ENCODE measurements around the gene P2RX1. TPM values are rescaled to one million over a fixed set of nuclear protein-coding genes. Genes with fewer than 3 reads are reported as not detected.
A peak's percentile ranks its signal among the peaks of the same experiment; 100 is the strongest.

The P2RX1 gene
- total and polyA plus RNA-seq, 8 donors: 1.7 to 12.1 (median 2.3) TPM

DNA sequence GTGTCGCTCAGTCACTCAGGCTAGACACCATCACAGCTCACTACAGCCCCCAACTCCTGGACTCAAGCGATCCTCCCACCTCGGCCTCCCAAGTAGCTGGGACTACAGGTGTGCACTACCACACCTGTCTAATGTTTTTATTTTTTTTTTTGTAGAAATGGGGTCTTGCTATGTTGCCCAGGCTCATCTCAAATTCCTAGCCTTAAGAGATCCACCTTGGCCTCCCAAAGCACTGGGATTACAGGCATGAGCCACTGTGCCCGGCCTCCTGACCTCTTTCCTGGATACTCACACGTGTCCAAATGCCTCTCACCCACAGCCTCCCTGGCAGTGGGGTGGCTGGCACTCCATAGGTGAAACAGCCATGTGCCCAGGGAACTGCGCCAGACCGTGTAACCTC, 40.9 kb downstream of the P2RX1 start:
- intact Hi-C loops (cut with DNase I): no loop called here

GRCh38 chr17:3873862-3874261, 42.4 kb downstream of the P2RX1 start:
- no peak overlapping the region for H3K27ac ChIP-seq
- no peak overlapping the region for H3K4me3 ChIP-seq
- no peaks in the 10 kb centered on the region for H3K9me3 ChIP-seq
- DNase-seq (no peak), ATAC-seq (no peak)
- peaks cover 0 to 72% of the 10 kb centered on the region in 2 donors for H3K36me3 ChIP-seq
- H3K27me3 ChIP-seq: no peaks in the 10 kb centered on the region
- intact Hi-C loops (cut with DNase I): no loop called here
- no peak for TF ChIP-seq CTCF (IDR thresholded peaks at IDR 0.05)
- H3K4me1 ChIP-seq: no peaks in the 10 kb centered on the region

More for the DNA sequence above, 40.9 kb downstream of the P2RX1 start:
- Histone ChIP-seq H3K4me1 (no peaks in the 10 kb centered on the region), H3K27ac (no peak overlapping the region), H3K9me3 (no peaks in the 10 kb centered on the region), H3K4me3 (no peak overlapping the region), H3K27me3 (no peaks in the 10 kb centered on the region), H3K36me3 (peaks cover 0 to 74% of the 10 kb centered on the region in 2 donors)
- DNase-seq: no peak
- no peak for ATAC-seq
- TF ChIP-seq CTCF (IDR thresholded peaks at IDR 0.05): no peak

- no peak for DNase-seq
- no peak for TF ChIP-seq CTCF (IDR thresholded peaks at IDR 0.05)
- peak; percentile 41 for ATAC-seq
- intact Hi-C loops (cut with DNase I): no loop called here
- no peaks in the 10 kb centered on the region for H3K4me1 ChIP-seq
- no peaks in the 10 kb centered on the region for H3K27me3 ChIP-seq
- no peaks in the 10 kb centered on the region for H3K9me3 ChIP-seq
- no peak overlapping the region for H3K27ac ChIP-seq
- H3K36me3 ChIP-seq: peaks cover 0 to 52% of the 10 kb centered on the region in 2 donors
- H3K4me3 ChIP-seq: no peak overlapping the region
Measured at GRCh38 chr17:3870871-3871306, 45.4 kb downstream of the P2RX1 start.

DNA sequence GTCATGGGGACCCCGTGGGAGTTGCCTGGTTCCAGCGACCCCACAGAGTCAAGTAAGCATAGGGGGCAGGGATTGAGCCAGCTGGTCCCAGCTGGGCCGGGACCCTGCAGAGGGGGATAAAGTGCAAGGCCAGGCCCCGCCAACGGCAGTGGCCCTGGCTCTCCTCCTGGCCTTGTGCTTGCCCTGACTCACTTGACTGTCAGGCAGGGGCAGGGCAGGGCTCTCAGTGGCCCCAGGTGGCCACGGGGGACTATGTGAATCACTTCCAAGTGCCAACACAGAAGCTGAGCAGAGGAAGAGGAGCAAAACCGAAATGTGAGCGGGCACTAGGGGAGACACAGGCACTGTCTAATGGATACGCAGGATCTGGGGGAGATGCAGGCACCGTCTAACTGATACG, 48.7 kb downstream of the P2RX1 start:
- TF ChIP-seq CTCF (IDR thresholded peaks at IDR 0.05): no peak
- intact Hi-C loops (cut with DNase I): no loop called here
- Histone ChIP-seq H3K4me1 (no peaks in the 10 kb centered on the region), H3K9me3 (no peaks in the 10 kb centered on the region), H3K27me3 (no peaks in the 10 kb centered on the region), H3K4me3 (no peak overlapping the region), H3K36me3 (peaks cover 0 to 32% of the 10 kb centered on the region in 2 donors), H3K27ac (no peak overlapping the region)
- ATAC-seq: no peak
- no peak for DNase-seq

- H3K27me3 ChIP-seq: no peaks in the 10 kb centered on the region
- no peaks in the 10 kb centered on the region for H3K9me3 ChIP-seq
- peaks cover 0 to 27% of the 10 kb centered on the region in 2 donors for H3K36me3 ChIP-seq
- intact Hi-C loops (cut with DNase I): no loop called here
- H3K4me1 ChIP-seq: no peaks in the 10 kb centered on the region
- no peak for TF ChIP-seq CTCF (IDR thresholded peaks at IDR 0.05)
- ATAC-seq (no peak), DNase-seq (no peak)
- no peak overlapping the region for H3K27ac ChIP-seq
- no peak overlapping the region for H3K4me3 ChIP-seq
Measured at GRCh38 chr17:3867106-3867505, 49.2 kb downstream of the P2RX1 start.

Measured in left lung (tissue), 10 donors.